LHCN-M2 (cell line): Measurements from ENCODE around the gene CDH13. TPM values are rescaled to one million over a fixed set of nuclear protein-coding genes. Genes with fewer than 3 reads are reported as not detected.

ENCODE experiments used
- DNase-seq: peaks from one replicate; pipeline ENCODE4 v3.0.0-alpha.2; 2012; ENCODE audit warnings: low read depth
- total RNA-seq: library from RNA; depleted of rRNA; stranded (reverse); fragments of >200 nt; gene quantifications from 2 replicates; pipeline ENCODE4 v1.2.3, GENCODE V29; 2014

Gene CDH13
- total RNA-seq, 1 experiment from 2014 or later: 140 TPM

DNA sequence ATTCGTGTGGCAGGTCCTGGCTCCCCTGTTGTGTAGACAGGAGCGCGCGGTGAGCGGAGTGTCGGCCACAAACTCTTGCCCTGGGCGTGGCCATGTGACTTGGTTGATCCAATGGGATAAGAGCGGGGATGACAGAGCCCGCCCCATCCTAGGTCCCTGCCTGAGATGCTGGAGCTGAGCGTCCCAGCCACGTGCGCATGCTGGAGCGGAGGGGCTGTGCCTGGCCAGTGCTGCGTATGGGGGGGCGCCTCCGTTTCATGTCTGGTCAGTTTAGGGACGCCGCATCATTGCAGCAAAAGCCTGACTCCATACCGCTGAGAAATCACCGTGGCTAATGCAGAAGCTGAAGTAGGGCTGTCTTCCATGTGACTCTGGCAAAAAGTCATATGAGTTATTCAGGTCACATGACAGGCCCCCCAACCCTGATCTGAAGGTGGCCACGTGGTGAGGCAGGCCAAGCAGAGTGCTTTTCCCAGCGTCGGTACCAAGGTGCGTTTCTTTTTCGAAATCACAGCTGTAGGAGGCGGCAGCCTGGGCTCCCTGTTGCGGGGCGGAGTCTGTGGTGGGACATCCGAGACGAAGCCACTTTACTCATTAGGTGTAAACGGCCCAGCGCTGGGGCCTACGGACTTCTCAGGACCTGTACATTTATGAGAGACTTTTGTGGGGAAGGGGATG, 1203.5 kb downstream of the CDH13 start:
- no peak for DNase-seq

DNA sequence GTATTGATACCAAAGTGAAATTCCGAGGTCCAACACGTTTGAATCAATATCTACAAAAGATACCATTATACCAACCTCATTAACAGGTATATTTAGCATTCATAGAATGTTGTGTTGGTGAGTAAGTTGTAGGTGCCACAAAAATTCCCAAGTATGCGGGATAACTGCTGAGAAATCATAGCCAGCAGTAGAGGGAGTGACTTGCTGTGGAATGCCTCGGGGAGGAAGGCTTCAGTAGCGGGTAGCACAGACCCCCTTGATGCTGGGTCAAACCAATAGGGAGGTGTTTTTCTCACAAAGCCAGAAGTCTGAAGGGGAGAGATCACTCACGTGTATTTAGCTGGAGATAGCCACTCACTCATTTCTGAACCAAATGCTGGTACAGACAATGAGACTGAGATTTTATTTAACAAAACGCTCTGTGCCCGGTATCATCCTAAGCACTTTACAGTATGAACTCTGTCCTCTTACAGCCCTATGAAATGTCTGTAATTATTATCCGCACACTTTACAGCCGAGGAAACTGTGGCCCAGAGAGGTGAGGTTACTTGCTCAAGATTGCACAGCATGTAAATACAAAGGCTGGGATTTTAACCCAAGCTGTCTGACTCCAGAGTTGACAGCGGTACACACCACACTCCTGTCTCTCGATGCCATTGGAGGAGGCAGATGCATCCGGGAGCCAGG, 1204.1 kb downstream of the CDH13 start:
- no peak for DNase-seq

DNA sequence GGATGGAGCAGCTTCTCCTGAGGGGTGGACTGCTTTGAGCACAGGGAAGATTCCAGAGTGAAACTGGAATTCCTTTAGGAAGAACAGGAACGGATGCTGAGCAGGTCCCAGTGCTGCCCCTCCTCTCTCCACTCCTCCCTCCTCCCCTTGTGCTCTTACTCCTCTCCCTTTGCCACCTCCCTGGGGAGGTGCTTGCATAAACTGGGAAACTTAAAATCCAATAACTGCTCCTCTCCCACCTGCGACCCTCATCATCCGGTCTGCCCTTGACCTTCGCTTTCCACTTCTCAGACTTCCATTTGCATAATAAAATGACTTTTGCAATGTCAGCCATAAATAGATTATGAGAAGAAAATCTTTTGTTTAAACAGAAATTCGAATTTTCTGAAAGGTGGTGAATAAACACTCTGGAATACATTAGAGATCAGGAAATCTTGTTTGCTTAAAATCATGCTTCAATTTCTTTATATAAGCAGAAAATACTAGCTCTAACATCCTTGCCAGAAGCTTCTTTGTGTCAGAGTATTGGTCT, 1204.8 kb downstream of the CDH13 start:
- no peak for DNase-seq

DNA sequence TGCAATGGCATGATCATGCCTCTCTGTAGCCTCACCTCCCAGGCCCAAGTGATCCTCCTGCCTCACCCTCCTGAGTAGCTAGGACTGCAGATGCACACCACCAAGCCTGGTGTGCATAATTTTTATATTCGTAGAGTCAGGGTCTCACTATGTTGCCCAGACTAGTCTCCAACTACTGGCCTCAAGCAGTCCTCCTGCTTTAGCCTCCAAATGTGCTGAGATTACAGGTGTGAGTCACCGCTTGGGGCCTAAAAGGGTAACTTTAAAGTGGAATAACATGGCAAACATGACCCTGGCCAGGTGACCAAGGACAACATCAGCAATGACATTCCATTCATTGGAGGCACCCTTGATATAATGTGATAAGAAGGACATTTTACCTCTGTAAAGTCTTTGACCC, 1207.2 kb downstream of the CDH13 start:
- no peak for DNase-seq

DNA sequence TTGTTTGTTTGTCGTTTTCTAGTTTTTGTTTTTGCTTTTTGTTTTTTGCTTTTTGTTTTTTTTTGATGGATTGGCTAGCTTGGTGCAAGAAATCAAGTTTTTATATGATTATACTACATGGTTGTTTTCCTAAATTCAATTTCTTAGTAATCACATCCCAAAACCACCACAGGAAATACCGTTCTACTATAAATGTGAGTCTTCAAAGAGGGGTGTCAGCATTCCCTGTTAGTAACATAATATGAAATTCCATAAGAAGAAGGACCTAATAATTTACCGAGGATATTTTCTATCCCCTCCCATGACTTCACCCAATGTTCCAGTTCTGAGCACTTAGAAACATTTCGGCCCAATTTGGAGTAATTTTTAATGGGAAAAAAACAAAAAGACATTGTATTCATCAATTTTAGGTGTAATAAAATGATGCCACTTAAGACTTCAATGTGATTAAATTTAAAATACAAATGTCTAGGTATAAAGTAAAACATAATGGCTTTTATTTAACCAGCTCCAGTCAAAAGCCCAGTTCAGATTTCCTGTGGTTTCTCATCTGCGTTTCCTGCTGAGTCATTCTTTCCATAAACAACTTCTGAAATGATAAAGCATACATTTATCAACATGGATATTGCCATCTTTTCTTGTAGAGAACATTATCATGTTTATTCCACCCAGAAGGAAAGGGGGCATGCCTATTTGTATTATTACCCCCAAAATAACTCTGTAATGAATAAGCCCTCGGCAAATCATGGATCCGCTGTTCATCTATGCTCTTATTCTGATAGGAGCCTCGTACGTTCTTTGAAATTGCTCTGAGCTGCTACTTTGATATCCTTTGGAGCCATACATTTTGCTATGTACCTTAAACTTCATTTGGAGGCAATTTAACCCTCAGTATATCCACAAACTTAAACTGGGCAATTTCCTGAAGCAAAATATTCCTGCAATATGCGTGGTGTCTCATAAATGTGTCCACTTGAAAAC, 1209.1 kb downstream of the CDH13 start:
- DNase-seq: peak; percentile 76

DNA sequence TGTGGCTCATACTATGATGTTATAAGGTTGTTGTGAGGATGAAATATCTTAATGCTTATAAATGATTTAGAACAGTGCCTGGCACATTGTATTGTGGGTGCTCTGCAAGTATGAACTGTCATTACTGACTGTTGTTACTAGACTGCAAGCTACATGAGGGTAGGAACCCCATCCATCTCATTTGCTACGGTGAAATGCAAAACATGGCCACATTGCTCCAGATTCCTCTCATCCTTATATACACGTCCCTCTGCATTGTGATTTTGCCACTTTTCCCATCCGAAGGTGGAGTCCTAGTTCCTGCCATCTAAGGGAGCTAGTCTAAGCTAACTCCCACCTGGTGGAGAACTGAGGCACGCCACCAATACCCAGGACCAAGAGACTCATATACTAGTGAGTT, 1210.8 kb downstream of the CDH13 start:
- no peak for DNase-seq

DNA sequence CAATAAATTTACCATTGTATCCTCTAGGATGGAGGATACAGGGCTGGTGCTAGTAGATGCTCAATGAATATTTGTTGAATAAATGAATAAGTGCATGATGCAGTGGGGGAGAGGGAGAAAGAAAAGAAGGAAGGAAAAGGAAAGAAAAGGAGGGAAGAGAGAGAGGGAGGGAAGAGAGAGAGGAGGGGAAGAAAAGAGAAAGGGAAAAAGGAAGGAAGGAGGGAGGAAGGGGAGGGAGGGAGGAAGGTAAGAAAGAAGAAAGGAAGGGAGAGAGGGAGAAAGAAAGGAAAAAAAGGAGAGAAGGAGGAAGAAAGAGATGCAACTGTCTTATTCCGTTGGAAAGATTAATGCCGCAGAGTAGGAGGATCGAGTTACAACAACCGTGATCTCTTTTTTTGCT, 1211.4 kb downstream of the CDH13 start:
- no peak for DNase-seq

DNA sequence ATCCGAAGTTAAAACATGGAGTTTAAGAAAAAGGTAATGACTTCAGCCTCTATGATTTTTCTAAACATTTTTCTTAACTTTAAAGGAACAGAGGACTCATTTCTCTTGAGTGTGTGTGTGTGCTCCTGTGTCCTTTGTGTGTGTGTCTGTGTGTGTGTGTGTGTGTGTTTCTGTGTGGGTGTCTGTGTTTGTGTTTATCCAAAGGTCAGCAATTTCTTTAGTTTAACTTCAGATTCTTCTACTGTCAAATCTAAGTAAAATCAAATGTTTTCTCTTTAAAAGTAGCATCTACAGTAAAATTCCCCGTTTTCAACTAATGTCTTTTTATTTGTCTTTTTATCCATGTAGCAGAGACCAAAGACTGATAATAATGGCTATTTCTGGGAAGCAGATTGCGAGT, 1212.8 kb downstream of the CDH13 start:
- DNase-seq: no peak

DNA sequence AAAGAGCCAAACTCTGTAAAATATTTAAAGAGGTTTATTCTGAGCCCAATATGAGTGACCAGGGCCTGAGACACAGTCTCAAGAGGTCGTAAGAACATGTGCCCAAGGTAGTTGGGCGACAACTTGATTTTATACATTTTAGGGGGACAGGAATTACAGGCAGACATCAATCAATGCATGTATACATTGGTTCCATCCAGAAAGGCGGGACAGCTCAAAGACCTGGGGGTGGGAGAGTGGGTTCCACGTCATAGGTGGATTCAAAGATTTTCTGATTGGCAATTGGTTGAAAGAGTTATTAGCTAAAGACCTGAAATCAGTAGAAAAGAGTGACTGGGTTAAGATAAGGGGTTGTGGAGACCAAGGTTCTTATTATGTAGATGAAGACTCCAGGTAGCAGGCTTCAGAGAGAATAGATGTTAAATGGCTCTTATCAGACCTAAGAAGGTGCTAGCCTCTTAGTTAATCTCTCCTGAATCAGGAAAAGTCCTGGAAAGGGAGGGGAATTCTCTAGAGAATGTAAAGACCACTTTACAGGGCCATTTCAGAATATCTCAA, 1213.4 kb downstream of the CDH13 start:
- DNase-seq: no peak

DNA sequence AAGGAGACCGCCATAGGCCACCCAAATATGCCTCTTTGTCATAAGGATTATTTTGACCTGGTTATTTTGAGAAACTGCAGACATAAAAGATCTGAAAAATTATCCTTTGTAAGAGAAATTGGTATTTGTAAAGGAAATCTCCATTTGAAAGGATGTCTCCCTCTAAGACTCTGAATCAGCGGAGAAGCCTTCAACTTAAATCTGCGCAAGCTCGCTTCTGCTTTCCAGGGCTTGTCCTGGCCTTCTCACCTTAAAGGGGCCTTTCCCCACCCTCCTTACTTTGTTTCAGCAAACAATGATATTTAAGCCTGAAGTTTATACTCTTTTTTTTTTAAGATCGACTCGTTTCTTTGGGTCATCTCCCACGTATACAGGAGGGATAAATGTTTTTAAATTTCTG, 1215.5 kb downstream of the CDH13 start:
- DNase-seq: no peak

DNA sequence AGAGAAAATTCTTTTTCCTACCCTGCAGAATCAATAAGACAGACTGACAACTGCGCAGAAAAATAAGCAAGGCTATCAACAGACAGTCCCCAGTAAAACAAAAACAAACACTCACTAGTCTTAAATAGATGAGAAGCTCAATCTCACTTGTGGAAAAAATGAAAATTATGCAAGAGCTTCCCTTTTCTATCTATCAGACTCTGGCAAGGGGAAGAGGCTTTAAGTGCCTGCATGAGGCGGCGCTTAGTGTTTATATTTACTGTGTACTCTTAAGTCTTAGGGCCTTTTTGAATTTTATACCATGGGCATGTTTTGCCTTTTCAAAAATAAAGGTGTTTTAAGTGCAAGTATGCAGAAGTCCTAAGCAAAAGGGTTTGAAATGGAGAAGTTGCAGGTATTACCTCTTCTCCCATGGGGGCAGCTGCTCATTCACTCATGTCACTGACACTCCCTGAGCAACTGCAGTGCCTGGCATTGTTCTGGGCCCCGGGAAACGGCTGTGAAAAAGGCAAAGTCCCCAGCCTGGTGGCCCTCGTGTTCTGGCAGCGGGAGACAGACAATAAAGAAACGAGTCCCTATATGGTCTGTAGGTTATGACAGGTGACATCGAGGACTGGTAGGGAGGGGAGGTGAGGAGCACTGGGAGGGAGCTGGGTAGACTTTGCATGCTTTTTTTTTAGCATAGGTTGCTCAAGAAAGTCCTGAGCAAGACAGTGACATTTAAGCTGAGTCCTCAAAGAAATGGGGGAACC, 1216.2 kb downstream of the CDH13 start:
- DNase-seq: no peak

DNA sequence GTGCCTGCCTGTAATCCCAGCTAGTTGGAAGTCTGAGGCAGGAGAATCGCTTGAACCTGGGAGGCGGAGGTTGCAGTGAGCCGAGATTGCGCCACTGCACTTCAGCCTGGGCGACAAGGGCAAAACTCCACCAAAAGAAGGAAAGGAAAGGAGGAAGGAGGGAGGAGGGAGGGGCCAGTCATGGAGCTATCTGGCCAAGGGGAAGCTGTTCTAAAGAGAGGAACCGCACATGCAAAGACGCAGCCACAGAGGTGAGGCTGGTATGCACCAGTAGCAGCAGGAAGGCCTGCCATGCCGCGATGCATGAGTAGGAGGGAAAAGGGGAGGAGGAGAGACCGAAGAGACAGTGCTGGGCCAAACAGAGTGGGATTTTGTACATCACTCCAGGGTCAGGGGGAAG, 1216.9 kb downstream of the CDH13 start:
- no peak for DNase-seq

DNA sequence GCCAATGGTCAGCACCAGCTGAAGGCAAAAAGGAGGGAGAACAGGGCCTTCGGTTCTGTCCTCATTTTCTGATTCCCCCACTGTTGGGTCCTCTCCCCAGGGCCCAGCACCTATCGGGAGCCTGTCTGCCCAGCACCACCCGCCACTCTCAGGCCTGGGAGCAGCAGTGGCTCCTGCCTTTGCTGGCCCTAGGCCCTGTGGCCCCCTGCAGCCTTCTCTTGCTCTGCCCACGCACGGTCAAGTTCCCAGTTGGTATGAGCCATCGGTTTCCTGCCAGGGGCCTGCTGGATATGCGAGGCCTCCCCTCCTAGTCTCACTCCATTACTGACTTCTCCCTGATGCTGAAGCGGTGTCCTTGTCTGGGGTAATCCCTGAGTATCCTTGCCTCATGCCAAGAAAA, 1218.5 kb downstream of the CDH13 start:
- DNase-seq: no peak

DNA sequence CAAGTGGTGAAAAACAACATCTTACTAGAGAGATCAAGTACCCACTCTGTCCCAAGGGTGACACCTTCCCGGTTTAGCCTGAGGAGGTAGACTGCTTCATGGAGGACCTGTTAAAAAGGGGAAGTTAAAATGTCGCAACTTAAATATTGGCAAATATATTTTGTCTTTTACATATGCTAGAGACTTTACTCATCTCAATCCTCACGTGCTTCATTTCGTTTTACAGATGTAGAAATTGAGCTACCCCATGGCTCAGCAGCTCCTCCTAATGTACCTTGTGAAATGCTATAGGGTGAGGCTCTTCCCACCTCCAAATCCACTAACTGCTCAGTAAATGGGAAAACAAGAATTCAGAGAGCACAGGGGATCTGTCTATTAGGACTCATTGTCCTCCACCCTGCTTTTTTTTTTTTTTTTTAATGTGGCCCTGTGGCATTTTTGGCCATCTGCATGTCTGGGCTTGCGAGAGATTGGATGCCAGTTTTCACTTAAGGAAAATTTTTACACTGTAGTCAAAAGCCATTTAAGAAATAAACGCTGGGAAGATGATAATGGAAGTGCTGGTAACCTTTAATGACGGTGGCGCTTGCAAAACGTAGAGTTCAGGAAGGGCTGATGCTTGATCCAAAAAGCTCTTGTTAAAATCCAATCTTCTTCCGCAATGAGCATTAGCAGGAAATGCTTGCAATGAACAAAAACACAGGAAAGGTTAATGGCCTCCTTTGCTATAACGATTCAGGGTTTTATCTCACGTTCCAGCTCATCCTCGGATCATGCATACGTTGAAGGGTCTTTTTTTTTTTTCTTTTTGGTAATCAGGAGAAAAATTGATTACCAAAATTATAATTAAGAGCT, 1220.8 kb downstream of the CDH13 start:
- no peak for DNase-seq

DNA sequence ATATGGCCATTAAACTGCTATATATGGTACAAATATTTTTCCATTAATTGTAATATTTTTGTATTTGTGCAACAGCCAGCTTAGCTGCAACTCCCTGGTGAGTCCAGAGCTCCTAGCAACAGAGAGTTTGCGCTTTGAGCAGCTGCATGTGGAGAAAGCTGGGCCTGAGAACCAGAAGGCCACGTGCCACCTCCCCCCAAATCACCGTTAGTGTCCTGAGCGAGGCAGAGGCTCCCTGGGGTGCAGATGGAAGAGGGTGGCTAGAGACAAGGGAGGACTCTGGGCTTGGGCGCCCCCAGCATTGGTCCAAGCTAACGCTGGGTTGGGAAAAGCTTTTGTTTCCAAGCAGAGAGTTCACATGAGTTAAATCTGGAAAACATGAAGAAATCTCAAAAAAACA, 1222.7 kb downstream of the CDH13 start:
- DNase-seq: no peak
